Measurements from ENCODE around the gene MRPS22. TPM values are rescaled to one million over a fixed set of nuclear protein-coding genes. Genes with fewer than 3 reads are reported as not detected.

The MRPS22 gene
- total and polyA plus RNA-seq, 9 of the 15 experiments (the other 6 are each of a cell fraction or from before 2014, with no cell fraction given), result 148 to 397 (median 229) TPM

GRCh38 chr3:139329364-139329850 lies 14.4 kb upstream of the MRPS22 start (continued):
- TF ChIP-seq ZBTB2 (IDR thresholded peaks at IDR 0.05) (no peak), KLF1 (tag; IDR thresholded peaks at IDR 0.05) (peak; percentile 80; the same call in 1 of the 2 replicates), IFI16 (CRISPR knock-in tag; IDR thresholded peaks at IDR 0.05) (no peak), ZNF445 (CRISPR knock-in tag; IDR thresholded peaks at IDR 0.05; ENCODE audit: low read depth) (no peak), ZBTB34 (CRISPR knock-in tag; IDR thresholded peaks at IDR 0.05) (no peak), MTA3 (IDR thresholded peaks at IDR 0.05; ENCODE audit: borderline replicate concordance) (peak; percentile 31; the same call in 1 of the 2 replicates), BCL6 (CRISPR knock-in tag; IDR thresholded peaks at IDR 0.05) (no peak), SNRNP70 (optimal IDR thresholded peaks at IDR 0.05; ENCODE audit: low read depth, low read length) (no peak), RNF2 (IDR thresholded peaks at IDR 0.05) (peak; percentile 60; the same call in 1 of the 2 replicates), ZBTB1 (CRISPR knock-in tag; IDR thresholded peaks at IDR 0.05; ENCODE audit: borderline replicate concordance, low read depth) (no peak), SMC3 (conservative IDR thresholded peaks at IDR 0.05; ENCODE audit: insufficient read depth, low read depth, low read length) (peak; percentile 98), CTBP1 (IDR thresholded peaks at IDR 0.05; ENCODE audit: borderline replicate concordance) (peak; percentile 93), GTF3C2 (IDR thresholded peaks at IDR 0.05; ENCODE audit: borderline replicate concordance, extremely low read depth, insufficient read length) (no peak), NR1H2 (CRISPR knock-in tag; IDR thresholded peaks at IDR 0.05) (no peak)
- TF ChIP-seq, protein P1, sequence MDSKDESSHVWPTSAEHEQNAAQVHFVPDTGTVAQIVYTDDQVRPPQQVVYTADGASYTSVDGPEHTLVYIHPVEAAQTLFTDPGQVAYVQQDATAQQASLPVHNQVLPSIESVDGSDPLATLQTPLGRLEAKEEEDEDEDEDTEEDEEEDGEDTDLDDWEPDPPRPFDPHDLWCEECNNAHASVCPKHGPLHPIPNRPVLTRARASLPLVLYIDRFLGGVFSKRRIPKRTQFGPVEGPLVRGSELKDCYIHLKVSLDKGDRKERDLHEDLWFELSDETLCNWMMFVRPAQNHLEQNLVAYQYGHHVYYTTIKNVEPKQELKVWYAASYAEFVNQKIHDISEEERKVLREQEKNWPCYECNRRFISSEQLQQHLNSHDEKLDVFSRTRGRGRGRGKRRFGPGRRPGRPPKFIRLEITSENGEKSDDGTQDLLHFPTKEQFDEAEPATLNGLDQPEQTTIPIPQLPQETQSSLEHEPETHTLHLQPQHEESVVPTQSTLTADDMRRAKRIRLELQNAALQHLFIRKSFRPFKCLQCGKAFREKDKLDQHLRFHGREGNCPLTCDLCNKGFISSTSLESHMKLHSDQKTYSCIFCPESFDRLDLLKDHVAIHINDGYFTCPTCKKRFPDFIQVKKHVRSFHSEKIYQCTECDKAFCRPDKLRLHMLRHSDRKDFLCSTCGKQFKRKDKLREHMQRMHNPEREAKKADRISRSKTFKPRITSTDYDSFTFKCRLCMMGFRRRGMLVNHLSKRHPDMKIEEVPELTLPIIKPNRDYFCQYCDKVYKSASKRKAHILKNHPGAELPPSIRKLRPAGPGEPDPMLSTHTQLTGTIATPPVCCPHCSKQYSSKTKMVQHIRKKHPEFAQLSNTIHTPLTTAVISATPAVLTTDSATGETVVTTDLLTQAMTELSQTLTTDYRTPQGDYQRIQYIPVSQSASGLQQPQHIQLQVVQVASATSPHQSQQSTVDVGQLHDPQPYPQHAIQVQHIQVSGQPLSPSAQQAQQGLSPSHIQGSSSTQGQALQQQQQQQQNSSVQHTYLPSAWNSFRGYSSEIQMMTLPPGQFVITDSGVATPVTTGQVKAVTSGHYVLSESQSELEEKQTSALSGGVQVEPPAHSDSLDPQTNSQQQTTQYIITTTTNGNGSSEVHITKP (IDR thresholded peaks at IDR 0.05; ENCODE audit: partially characterized antibody), result no peak
- TF ChIP-seq, protein P2, sequence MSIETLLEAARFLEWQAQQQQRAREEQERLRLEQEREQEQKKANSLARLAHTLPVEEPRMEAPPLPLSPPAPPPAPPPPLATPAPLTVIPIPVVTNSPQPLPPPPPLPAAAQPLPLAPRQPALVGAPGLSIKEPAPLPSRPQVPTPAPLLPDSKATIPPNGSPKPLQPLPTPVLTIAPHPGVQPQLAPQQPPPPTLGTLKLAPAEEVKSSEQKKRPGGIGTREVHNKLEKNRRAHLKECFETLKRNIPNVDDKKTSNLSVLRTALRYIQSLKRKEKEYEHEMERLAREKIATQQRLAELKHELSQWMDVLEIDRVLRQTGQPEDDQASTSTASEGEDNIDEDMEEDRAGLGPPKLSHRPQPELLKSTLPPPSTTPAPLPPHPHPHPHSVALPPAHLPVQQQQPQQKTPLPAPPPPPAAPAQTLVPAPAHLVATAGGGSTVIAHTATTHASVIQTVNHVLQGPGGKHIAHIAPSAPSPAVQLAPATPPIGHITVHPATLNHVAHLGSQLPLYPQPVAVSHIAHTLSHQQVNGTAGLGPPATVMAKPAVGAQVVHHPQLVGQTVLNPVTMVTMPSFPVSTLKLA (conservative IDR thresholded peaks at IDR 0.05), result peak; percentile 63 to 78; a peak in 3 of 4 replicates
